GM20000 (cell line): ENCODE data around the gene SLC26A1.

Source experiments
- DNase-seq: peaks from one replicate; pipeline ENCODE4 v3.0.0; 2012; ENCODE audit warnings: low spot score
- TF ChIP-seq, protein P1 (sequence below): IDR thresholded peaks from 2 replicates; pipeline ENCODE4 v1.5.1; 2012; ENCODE audit warnings: mild to moderate bottlenecking, control low read depth; ENCODE audit errors: extremely low read depth, missing control alignments

SLC26A1 gene

DNA sequence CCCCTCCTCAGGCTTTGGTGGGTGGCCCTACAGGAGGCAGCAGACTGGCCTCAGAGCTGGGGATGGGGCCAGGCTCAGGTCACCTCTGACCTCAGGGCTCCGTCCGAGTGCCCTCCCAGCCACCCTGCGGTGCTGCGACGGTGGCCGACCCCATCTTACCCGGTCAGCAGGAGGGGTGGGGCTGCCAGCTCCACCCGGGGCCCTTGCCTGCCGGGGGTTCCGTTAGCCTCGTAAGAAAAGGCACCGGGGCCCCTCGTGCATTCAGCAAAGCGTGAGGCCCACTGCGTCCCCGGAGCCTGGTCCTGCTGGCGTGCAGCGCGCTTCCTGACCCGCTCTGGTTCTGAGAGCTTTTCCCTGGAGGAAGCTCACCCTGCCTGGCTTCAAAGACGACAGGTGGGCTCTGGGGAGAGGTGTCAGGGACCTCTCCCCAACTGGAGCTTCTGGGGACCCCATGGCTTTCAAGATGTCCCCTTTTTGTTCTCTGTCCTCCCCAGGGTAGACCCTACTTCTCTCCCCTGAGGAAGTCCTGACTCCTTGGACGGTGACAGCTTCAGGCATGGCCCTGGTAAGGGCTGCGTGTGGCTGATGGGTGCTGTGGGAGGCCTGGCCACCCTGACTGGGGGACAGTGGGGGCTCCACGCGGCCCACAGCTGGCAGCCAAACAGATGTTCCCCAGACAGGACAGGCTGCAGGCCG is 34.2 kb upstream of the SLC26A1 start:
- TF ChIP-seq, protein P1, sequence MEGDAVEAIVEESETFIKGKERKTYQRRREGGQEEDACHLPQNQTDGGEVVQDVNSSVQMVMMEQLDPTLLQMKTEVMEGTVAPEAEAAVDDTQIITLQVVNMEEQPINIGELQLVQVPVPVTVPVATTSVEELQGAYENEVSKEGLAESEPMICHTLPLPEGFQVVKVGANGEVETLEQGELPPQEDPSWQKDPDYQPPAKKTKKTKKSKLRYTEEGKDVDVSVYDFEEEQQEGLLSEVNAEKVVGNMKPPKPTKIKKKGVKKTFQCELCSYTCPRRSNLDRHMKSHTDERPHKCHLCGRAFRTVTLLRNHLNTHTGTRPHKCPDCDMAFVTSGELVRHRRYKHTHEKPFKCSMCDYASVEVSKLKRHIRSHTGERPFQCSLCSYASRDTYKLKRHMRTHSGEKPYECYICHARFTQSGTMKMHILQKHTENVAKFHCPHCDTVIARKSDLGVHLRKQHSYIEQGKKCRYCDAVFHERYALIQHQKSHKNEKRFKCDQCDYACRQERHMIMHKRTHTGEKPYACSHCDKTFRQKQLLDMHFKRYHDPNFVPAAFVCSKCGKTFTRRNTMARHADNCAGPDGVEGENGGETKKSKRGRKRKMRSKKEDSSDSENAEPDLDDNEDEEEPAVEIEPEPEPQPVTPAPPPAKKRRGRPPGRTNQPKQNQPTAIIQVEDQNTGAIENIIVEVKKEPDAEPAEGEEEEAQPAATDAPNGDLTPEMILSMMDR: no peak
- DNase-seq: no peak

- TF ChIP-seq, protein P1: no peak
- DNase-seq: peak; percentile 95
Observed at GRCh38 chr4:1026115-1026514, 32.9 kb upstream of the SLC26A1 start.

- TF ChIP-seq, protein P1: no peak
- DNase-seq: no peak
Observed at GRCh38 chr4:1024882-1025545, 31.8 kb upstream of the SLC26A1 start.

- TF ChIP-seq, protein P1: no peak
- no peak for DNase-seq
Observed at GRCh38 chr4:1023895-1024740, 30.9 kb upstream of the SLC26A1 start.

- no peak for DNase-seq
- TF ChIP-seq, protein P1: no peak
Observed at GRCh38 chr4:1023075-1023640, 30.0 kb upstream of the SLC26A1 start.

- TF ChIP-seq, protein P1: no peak
- DNase-seq: no peak
Observed at GRCh38 chr4:1022739-1023066, 29.5 kb upstream of the SLC26A1 start.
